GM12892 (cell line): ENCODE results near the gene GFRAL.

Experiments
- DNase-seq: peaks from one replicate; pipeline ENCODE4 v3.0.0; 2011; ENCODE audit not compliant: insufficient read length
- FAIRE-seq: peaks from 2 replicates; lab custom pipeline; 2011; peaks lifted over from hg19 to GRCh38; lab: Jason Lieb, UNC
- POLR2A ChIP-seq: IDR thresholded peaks from 2 replicates; pipeline ENCODE4 v1.6.1; 2011; ENCODE audit warnings: low read depth, low read length, control low read depth
- POLR2AphosphoS5 ChIP-seq: IDR thresholded peaks from 2 replicates; pipeline ENCODE4 v1.6.1; 2011; ENCODE audit warnings: low read depth, low read length, control low read depth
- TAF1 ChIP-seq: IDR thresholded peaks from 2 replicates; pipeline ENCODE4 v1.6.1; 2011; ENCODE audit warnings: low read depth, mild to moderate bottlenecking, control low read depth, low read length, borderline replicate concordance

GFRAL gene

DNA sequence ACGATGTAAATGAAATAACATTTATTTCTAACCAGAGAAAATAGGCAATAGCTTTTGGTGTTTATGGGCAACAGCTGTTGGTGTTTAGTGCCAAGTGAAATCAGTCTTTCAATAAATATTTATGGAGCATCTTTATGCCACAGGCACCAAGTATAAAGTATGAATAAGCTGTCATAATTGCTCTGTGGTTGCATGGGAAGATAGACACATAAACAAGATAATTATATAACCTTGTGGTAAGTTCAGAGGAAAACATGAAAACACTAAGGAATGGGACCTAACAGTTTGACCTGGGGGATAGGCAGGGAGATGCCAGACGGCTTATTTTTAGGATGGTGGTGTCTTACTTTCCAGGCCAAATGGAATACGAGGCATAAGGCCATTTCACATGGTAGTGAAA lies 110.9 kb downstream of the GFRAL start:
- no peak for FAIRE-seq

DNA sequence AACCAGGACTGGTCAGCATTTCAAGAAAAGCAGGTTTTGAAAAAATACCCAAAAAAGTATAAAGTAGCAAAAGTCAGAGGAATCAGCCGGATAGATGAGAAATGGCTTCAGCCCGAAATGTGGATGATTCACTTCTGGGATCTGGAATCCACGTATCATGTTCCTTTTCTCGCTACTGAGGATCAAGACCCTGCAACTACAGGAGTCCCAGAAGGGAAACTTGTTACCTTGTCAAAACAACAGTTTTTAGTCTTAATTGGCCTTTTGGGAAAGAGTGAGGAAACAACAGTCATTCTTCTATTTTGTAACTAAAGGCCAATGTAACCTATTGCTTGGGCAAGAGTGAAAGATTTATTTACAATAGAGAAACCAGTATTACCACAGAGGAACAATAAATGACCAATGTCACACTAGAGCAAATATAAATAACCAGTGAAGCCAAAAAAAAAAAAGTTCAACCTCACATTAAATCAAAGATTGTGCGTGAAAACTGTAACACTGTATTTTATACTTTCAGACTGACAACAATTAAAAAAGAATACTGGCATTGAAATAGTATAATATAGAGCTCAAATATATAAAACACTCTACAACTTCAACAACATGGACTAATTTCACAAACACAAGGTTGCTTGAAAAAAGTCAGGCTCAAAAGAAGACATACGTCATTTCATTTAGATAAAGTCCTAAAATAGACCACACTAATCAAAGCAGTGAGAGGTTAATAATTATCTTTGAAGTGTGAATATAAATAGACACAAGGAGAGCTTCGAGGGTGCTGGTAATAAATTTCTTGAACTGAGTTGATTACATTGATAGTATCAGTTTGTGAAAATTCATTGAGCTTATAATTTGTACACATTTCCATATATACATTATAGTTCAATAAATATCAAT lies 116.2 kb downstream of the GFRAL start:
- DNase-seq = no peak
- no peak for TF ChIP-seq TAF1
- TF ChIP-seq POLR2AphosphoS5 = no peak
- TF ChIP-seq POLR2A = no peak
- no peak for FAIRE-seq

More for the DNA sequence above, 110.9 kb downstream of the GFRAL start:
- TF ChIP-seq POLR2AphosphoS5 (no peak), TAF1 (no peak), POLR2A (no peak)
- DNase-seq = no peak

DNA sequence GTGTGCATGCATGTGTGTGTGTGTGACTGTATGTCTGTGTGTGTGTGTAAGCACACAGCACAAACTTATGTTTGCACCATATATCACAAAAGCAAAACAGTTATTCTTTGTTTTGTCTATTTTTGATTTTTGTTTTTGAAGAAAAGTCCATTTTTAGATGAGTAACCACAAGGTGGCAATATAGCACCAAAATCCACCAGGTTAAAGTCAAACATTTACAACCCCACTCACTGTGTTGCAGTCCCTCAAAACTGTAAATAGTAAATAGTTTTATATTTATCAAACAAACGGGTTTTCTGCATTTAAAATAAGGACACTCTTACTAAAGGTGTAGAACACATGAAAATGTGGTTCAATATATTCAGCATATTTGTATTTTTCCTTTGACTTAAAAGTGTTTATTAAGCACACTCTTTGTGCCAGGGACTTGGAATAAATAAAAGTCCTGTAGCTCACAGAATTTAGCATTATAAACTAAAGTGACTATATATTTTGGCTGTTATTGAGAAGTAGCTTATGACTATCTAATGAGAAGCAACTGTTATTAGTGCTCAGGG lies 118.5 kb downstream of the GFRAL start:
- DNase-seq = no peak
- FAIRE-seq = no peak

DNA sequence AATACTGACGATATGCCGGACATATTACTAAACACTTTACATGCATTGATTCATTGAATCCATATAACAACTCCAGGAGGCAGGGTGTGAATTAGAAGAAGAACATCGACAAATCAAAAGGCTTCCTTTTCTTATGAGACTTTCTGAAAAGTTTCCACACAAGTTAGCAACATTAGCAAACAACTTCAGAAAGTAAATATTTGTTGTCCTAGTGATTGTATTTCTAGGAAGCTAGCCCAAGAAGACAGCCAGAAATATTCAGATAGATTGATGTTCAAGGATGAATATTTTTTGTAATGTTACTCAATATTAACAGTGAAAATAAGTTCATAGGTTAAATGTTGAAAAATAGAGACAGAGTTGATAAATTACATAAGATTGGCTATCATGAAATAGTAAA lies 120.6 kb downstream of the GFRAL start:
- FAIRE-seq (no peak), DNase-seq (no peak)
- TF ChIP-seq POLR2A = no peak
- no peak for TF ChIP-seq POLR2AphosphoS5
- TF ChIP-seq TAF1 = no peak

More for the DNA sequence above, 118.5 kb downstream of the GFRAL start:
- no peak for TF ChIP-seq TAF1
- TF ChIP-seq POLR2A = no peak
- TF ChIP-seq POLR2AphosphoS5 = no peak

DNA sequence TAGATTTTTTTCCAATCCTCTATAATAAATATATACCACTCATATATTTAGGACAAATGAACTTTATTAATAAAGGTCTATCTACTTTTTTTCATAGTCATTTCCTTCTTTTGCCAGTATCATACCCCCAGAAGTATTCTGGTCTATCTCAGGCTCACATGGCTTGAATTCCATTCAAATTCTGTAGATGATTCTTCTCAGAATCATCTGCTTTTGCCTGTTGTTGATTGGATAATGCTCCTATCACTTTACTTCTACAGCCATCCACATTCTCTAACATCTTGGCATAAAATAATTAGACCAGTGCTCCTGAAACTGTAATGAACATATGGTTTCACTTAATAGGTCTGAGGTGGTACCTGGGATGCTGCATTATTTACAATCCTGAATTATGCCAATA lies 121.2 kb downstream of the GFRAL start:
- TF ChIP-seq TAF1 = no peak
- TF ChIP-seq POLR2A = no peak
- no peak for TF ChIP-seq POLR2AphosphoS5
- no peak for FAIRE-seq
- DNase-seq = no peak

DNA sequence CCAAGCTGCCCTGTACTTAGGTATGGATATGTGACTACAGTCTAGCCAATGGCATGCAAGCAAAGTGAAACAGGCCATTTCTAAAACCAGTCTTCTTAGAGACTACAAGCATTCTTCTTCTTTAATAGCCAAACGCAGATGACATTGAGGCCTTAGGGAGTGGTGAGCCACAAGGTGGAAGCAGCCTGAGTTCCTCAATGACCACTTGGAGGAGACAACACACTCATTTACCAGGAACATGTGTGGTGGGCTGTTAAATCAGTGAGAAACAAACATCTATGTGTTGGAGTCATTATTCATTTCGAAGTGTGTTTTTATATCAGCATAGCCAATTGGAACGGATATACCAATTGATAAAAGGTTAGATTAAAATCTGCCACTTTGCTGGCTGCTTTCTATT lies 122.0 kb downstream of the GFRAL start:
- DNase-seq = no peak
- FAIRE-seq = no peak
- TF ChIP-seq POLR2AphosphoS5 (no peak), POLR2A (no peak), TAF1 (no peak)

DNA sequence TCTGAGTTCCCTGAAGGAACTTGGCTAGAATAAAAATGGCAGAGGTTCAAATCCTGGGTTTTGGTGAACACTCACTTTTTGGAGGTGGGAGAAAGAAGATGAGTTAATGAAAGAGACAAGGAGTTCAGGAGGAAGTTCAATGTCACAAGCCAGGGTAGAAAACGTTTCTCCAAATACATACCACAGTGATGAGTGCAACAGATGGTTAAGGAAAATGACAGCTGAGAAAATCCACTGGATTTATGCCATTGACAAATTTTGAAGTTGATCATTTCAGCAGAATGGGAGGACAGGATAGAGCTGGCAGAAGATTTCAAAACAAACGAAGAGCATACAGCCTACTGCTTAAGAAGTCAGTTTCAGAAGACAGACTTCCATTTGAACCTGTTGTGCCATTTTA lies 122.7 kb downstream of the GFRAL start:
- FAIRE-seq (no peak), DNase-seq (no peak)
- TF ChIP-seq TAF1 (no peak), POLR2A (no peak), POLR2AphosphoS5 (no peak)
